Rectal smooth muscle tissue (tissue), 1 donor: ENCODE measurements around the gene SCD5.

Experiments used
- H3K27ac ChIP-seq: one replicate; pipeline ENCODE4 v1.7.0; 2013; ENCODE audit warnings: low read depth, low read length, inconsistent platforms
- H3K27me3 ChIP-seq: one replicate; pipeline ENCODE4 v1.7.0; 2013; ENCODE audit warnings: low read length; ENCODE audit not compliant: control insufficient read depth, insufficient read depth
- H3K36me3 ChIP-seq: one replicate; pipeline ENCODE4 v1.7.0; 2013; ENCODE audit warnings: low read length; ENCODE audit not compliant: control insufficient read depth, insufficient read depth
- H3K4me1 ChIP-seq: one replicate; pipeline ENCODE4 v1.7.0; 2013; ENCODE audit warnings: low read length; ENCODE audit not compliant: control insufficient read depth, insufficient read depth
- H3K4me3 ChIP-seq: one replicate; pipeline ENCODE4 v1.7.0; 2013; ENCODE audit warnings: low read length
- H3K9ac ChIP-seq: one replicate; pipeline ENCODE4 v1.7.0; 2013; ENCODE audit warnings: low read length

SCD5 gene

GRCh38 chr4:82614838-82615449, 183.7 kb downstream of the SCD5 start:
- Histone ChIP-seq H3K9ac (no peak overlapping the region), H3K27ac (no peak overlapping the region), H3K4me3 (no peak overlapping the region), H3K4me1 (no peaks in the 10 kb centered on the region), H3K36me3 (no peaks in the 10 kb centered on the region), H3K27me3 (no peaks in the 10 kb centered on the region)

DNA sequence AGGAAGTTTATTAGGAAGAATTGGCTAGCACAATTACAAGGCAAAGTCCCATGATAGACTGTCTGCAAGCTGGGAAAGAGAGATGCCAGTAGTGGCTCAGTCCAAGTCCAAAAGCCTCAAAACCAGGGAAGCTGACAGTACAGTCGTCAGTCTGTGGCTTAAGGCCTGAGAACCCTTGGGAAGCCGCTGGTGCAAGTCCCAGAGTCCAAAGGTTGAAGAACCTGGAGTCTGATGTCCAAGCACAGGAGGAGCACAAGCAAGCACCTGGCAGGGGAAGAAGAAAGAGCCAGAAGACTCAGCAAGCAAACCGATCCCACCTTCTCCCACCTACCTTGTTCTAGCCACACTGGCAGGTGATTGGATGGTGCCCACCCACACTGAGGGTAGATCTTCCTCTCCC, 185.5 kb downstream of the SCD5 start:
- Histone ChIP-seq H3K27ac (no peak overlapping the region), H3K27me3 (no peaks in the 10 kb centered on the region), H3K4me3 (no peak overlapping the region), H3K36me3 (no peaks in the 10 kb centered on the region), H3K4me1 (no peaks in the 10 kb centered on the region), H3K9ac (no peak overlapping the region)

DNA sequence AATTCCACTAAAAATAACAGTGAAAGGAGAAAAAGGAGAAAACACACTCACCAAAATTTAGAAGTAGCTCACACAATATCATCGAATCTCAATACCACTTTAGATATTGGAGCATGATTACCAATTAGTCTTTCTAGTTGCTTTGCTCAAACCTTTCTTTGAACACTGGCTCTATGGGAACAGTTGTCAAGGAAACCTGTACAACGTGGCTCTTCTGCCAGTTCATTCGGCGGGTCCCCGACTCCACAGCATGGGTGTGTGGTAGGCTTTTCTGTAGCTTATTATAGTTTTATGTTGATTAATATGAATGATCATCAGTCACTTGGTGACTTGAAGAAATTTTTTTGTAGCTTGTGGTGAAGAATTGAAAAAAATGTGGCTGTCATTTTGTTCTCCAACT, 186.6 kb downstream of the SCD5 start:
- H3K36me3 ChIP-seq, result no peaks in the 10 kb centered on the region
- no peak overlapping the region for H3K27ac ChIP-seq
- no peaks in the 10 kb centered on the region for H3K27me3 ChIP-seq
- no peak overlapping the region for H3K9ac ChIP-seq
- no peaks in the 10 kb centered on the region for H3K4me1 ChIP-seq
- no peak overlapping the region for H3K4me3 ChIP-seq

- Histone ChIP-seq H3K4me1 (no peaks in the 10 kb centered on the region), H3K36me3 (no peaks in the 10 kb centered on the region), H3K27ac (no peak overlapping the region), H3K9ac (no peak overlapping the region), H3K4me3 (no peak overlapping the region), H3K27me3 (no peaks in the 10 kb centered on the region)
Measured at GRCh38 chr4:82611527-82611926, 187.1 kb downstream of the SCD5 start.

GRCh38 chr4:82610041-82610440, 188.6 kb downstream of the SCD5 start:
- H3K9ac ChIP-seq, result no peak overlapping the region
- no peaks in the 10 kb centered on the region for H3K4me1 ChIP-seq
- no peaks in the 10 kb centered on the region for H3K36me3 ChIP-seq
- no peaks in the 10 kb centered on the region for H3K27me3 ChIP-seq
- H3K4me3 ChIP-seq, result no peak overlapping the region
- no peak overlapping the region for H3K27ac ChIP-seq

DNA sequence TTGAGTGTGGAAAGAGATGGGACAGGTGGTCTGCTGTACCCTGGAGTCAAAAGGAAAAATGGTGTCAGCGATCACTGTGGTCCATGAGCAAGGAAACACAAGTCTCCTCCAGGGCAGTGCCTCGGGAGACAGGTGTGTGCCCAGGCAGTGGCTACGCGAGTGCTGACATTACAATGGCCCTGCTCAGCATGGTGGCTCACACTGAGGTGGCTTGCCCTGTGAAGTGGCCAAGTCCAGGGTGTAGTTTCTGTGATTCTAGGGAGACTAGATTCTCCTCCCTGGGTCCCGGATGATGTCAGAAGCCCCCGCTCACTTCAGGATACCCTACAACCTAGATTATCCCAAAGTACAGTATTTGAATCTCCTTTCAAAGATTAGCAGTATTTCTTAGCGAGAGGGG, 192.0 kb downstream of the SCD5 start:
- no peaks in the 10 kb centered on the region for H3K4me1 ChIP-seq
- H3K9ac ChIP-seq, result no peak overlapping the region
- H3K4me3 ChIP-seq, result no peak overlapping the region
- H3K27me3 ChIP-seq, result no peaks in the 10 kb centered on the region
- H3K36me3 ChIP-seq, result no peaks in the 10 kb centered on the region
- H3K27ac ChIP-seq, result no peak overlapping the region

- Histone ChIP-seq H3K27ac (no peak overlapping the region), H3K4me3 (no peak overlapping the region), H3K9ac (no peak overlapping the region), H3K4me1 (no peaks in the 10 kb centered on the region), H3K36me3 (no peaks in the 10 kb centered on the region), H3K27me3 (no peaks in the 10 kb centered on the region)
Measured at GRCh38 chr4:82604522-82604921, 194.1 kb downstream of the SCD5 start.

DNA sequence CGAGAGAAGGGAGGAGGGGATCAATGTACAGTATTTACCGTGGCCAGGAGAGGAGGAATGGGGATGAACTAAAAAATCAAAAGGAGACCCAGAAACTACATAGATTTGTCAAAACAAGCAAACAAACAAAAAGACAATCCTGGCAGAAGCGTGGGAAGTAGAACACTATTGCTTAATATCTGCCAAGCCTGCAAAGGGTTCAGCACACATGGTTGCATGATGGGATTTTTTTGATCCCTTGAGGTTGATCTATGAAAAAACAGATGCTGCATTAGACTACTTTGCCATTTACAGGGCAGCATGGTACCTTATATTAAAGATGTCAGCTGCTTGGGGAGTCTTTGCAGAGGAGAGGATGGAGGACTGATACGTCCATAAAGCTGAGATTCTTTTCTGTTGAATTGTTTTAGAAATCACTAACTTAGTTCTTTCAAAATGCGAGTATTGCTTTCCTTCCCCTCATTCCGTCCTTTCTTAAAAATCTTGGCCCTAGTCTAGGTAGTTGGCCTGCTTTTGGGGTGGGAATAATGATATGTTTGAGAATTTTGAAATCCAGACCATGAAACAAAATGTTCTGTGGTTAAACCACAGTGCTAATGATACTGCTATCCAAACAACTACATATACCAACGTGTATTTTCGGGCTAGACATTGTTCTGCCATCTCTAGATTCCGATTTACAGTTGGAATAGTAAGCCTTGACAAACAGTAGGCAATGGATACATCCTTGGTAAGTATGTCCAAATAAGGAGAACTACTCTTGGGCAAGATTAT, 197.2 kb downstream of the SCD5 start:
- Histone ChIP-seq H3K4me1 (no peaks in the 10 kb centered on the region), H3K4me3 (no peak overlapping the region), H3K27ac (no peak overlapping the region)

GRCh38 chr4:82599336-82599735, 199.3 kb downstream of the SCD5 start:
- H3K4me1 ChIP-seq, result no peaks in the 10 kb centered on the region
- H3K27me3 ChIP-seq, result no peaks in the 10 kb centered on the region
- H3K4me3 ChIP-seq, result no peak overlapping the region
- H3K36me3 ChIP-seq, result no peaks in the 10 kb centered on the region
- no peak overlapping the region for H3K27ac ChIP-seq
- no peak overlapping the region for H3K9ac ChIP-seq

More for the DNA sequence above, 197.2 kb downstream of the SCD5 start:
- Histone ChIP-seq H3K27me3 (no peaks in the 10 kb centered on the region), H3K36me3 (no peaks in the 10 kb centered on the region), H3K9ac (no peak overlapping the region)

DNA sequence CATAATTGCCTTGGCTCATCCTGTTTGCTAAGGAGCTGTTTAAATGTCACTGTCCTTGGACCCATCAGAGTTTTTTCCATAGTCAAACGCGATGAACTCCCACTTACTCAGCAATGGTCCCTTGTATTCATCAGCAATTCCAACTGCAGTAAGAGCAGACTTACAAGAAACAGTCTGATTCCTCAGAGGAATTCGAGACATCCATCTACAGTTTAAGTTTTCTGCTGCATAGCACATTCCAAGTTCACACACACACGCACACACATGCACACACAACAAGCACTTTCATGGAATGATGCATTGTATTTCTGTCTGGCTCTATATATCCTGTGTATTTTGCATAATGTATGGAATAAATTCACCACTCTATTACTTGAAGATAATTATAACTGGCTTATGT, 204.1 kb downstream of the SCD5 start:
- Histone ChIP-seq H3K36me3 (no peaks in the 10 kb centered on the region), H3K4me3 (no peak overlapping the region), H3K27me3 (no peaks in the 10 kb centered on the region), H3K9ac (no peak overlapping the region), H3K27ac (no peak overlapping the region), H3K4me1 (no peaks in the 10 kb centered on the region)

DNA sequence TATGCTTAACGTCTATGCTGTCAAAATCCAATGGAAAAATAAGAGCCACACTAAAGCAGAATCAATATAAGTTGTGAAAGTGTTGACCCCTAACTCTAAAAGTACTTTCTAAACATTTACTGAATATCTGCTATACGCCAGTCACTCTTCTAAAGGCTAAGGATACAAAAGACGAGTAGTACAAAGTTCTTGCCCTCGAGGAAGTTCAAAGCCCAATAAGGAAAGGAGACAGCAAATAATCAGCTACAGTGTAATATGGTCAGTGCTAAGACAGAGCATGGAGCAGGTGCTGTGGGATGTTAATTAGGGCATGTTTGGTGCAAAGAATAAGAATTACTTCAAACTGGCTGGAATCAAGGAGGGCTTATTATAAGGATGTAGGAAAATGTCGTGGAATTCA, 205.2 kb downstream of the SCD5 start:
- Histone ChIP-seq H3K36me3 (no peaks in the 10 kb centered on the region), H3K4me3 (no peak overlapping the region), H3K4me1 (no peaks in the 10 kb centered on the region), H3K27ac (no peak overlapping the region), H3K27me3 (no peaks in the 10 kb centered on the region), H3K9ac (no peak overlapping the region)

DNA sequence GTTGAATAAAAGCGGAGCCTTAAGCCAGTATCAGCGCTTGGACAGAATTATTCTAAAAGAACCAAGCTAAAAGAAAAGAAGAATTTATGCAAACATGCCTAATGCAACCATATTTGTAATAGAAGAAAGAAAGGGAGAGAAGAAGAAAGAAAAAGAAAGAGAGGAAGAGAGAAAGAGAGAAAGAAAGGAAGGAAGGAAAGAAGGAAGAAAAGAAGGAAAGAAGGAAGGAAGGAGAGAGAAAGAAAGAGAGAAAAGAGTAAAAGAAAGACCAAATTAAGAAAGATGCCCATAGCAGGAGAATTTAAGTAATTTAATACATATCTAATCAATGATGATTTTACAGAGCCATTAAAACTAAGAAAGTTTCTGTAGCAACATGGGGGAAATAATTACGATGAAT, 206.0 kb downstream of the SCD5 start:
- no peaks in the 10 kb centered on the region for H3K27me3 ChIP-seq
- H3K4me3 ChIP-seq, result no peak overlapping the region
- H3K27ac ChIP-seq, result no peak overlapping the region
- no peaks in the 10 kb centered on the region for H3K4me1 ChIP-seq
- no peaks in the 10 kb centered on the region for H3K36me3 ChIP-seq
- H3K9ac ChIP-seq, result no peak overlapping the region

GRCh38 chr4:82591592-82591991, 207.0 kb downstream of the SCD5 start:
- H3K36me3 ChIP-seq, result no peaks in the 10 kb centered on the region
- no peak overlapping the region for H3K9ac ChIP-seq
- H3K27me3 ChIP-seq, result no peaks in the 10 kb centered on the region
- H3K27ac ChIP-seq, result no peak overlapping the region
- H3K4me3 ChIP-seq, result no peak overlapping the region
- no peaks in the 10 kb centered on the region for H3K4me1 ChIP-seq
